Keratinocyte (primary cell): ENCODE results near the gene G6PC1.

Source experiments
- EZH2 ChIP-seq: IDR thresholded peaks from one replicate; pipeline ENCODE4 v1.6.1; 2012; ENCODE audit warnings: inconsistent platforms, mild to moderate bottlenecking, low read length, moderate library complexity
- TF ChIP-seq, protein P1 (sequence below), 3 experiments: IDR thresholded peaks in 1 of 3; conservative IDR thresholded peaks in 1 of 3; optimal IDR thresholded peaks in 1 of 3; 2 replicates in 2 of 3; 3 replicates in 1 of 3; pipeline versions ENCODE3 to v1.5.1; 2011; ENCODE audit warnings: low read length in 3 of 3, mild to moderate bottlenecking in 3 of 3, moderate library complexity in 2 of 3, control low read depth in 1 of 3, inconsistent platforms in 1 of 3; ENCODE audit not compliant: insufficient read depth in 2 of 3; ENCODE audit errors: extremely low read depth in 1 of 3

DNA sequence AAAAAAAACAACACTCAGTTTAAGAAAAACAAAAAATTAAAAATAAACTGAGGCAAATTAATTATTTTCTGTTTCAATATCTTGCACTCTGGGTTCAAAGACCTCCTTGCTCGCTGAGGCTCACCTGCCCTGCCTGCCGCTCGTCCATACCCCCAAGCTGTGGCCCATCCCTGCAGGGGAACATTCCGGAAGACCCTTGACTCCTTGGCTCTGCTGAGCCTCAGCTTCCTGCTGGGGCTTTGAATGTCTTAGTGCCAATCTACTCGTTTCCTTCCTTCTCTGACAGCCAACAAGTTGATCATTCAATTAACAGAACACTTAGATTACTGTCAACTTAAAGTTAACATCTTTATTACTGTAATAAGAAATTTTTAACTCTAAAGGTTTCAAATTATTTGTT lies 24.3 kb downstream of the G6PC1 start:
- TF ChIP-seq EZH2: no peak
- TF ChIP-seq, protein P1, sequence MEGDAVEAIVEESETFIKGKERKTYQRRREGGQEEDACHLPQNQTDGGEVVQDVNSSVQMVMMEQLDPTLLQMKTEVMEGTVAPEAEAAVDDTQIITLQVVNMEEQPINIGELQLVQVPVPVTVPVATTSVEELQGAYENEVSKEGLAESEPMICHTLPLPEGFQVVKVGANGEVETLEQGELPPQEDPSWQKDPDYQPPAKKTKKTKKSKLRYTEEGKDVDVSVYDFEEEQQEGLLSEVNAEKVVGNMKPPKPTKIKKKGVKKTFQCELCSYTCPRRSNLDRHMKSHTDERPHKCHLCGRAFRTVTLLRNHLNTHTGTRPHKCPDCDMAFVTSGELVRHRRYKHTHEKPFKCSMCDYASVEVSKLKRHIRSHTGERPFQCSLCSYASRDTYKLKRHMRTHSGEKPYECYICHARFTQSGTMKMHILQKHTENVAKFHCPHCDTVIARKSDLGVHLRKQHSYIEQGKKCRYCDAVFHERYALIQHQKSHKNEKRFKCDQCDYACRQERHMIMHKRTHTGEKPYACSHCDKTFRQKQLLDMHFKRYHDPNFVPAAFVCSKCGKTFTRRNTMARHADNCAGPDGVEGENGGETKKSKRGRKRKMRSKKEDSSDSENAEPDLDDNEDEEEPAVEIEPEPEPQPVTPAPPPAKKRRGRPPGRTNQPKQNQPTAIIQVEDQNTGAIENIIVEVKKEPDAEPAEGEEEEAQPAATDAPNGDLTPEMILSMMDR (optimal IDR thresholded peaks at IDR 0.05 in 1 of 3, IDR thresholded peaks at IDR 0.05 in 1 of 3, conservative IDR thresholded peaks at IDR 0.05 in 1 of 3; ENCODE audit: extremely low read depth in 1 of 3, insufficient read depth in 2 of 3, low read length in 3 of 3): no peak
